Fibroblast of lung (primary cell): Measurements from ENCODE around the gene STAT4. TPM values are rescaled to one million over a fixed set of nuclear protein-coding genes. Genes with fewer than 3 reads are reported as not detected.

Source experiments
- DNase-seq, 2 donors: peaks; one replicate each; pipeline versions ENCODE4 v3.0.0 to v3.0.0-alpha.2; 2010; ENCODE audit warnings: low read depth in 2 of 2
- H2AFZ ChIP-seq: 2 replicates; pipeline ENCODE4 v1.5.1; 2012; ENCODE audit warnings: low read length, control low read depth, inconsistent platforms
- H3K27ac ChIP-seq: 2 replicates; pipeline ENCODE4 v1.5.1; 2011; ENCODE audit warnings: low read length, control low read depth; ENCODE audit not compliant: insufficient read depth
- H3K27me3 ChIP-seq: 2 replicates; pipeline ENCODE4 v1.5.1; 2011; ENCODE audit warnings: mild to moderate bottlenecking, low read length; ENCODE audit not compliant: control insufficient read depth, insufficient read depth
- H3K36me3 ChIP-seq: 2 replicates; pipeline ENCODE4 v1.5.1; 2011; ENCODE audit warnings: low read length; ENCODE audit not compliant: control insufficient read depth, insufficient read depth
- H3K4me1 ChIP-seq: 2 replicates; pipeline ENCODE4 v1.5.1; 2011; ENCODE audit warnings: low read length; ENCODE audit not compliant: control insufficient read depth, insufficient read depth; ENCODE audit errors: extremely low read depth
- H3K4me2 ChIP-seq: 2 replicates; pipeline ENCODE4 v1.5.1; 2011; ENCODE audit warnings: low read length, control low read depth; ENCODE audit not compliant: insufficient read depth; ENCODE audit errors: extremely low read depth
- H3K4me3 ChIP-seq, 4 experiments: fragments of 200-600 bp in 1 of 4; sonication (generic) in 1 of 4; replicated peaks in 1 of 4; 2 replicates each; pipeline ENCODE4 v1.5.1; 2011 to 2016; ENCODE audit warnings: low read length in 4 of 4, low read depth in 3 of 4, mild to moderate bottlenecking in 3 of 4, control low read depth in 2 of 4, inconsistent platforms in 1 of 4, mixed read lengths in 1 of 4; ENCODE audit not compliant: insufficient read depth in 1 of 4; ENCODE audit errors: control extremely low read depth in 1 of 4
- H3K79me2 ChIP-seq: 2 replicates; pipeline ENCODE4 v1.5.1; 2012; ENCODE audit warnings: mild to moderate bottlenecking, low read length, inconsistent platforms; ENCODE audit not compliant: control insufficient read depth, insufficient read depth
- H3K9ac ChIP-seq: 2 replicates; pipeline ENCODE4 v1.5.1; 2011; ENCODE audit warnings: mild to moderate bottlenecking, low read length, control low read depth; ENCODE audit not compliant: insufficient read depth
- H3K9me3 ChIP-seq: 2 replicates; pipeline ENCODE4 v1.5.1; 2012; ENCODE audit warnings: low read depth, low read length; ENCODE audit not compliant: control insufficient read depth, insufficient read depth
- H4K20me1 ChIP-seq: 2 replicates; pipeline ENCODE4 v1.5.1; 2011; ENCODE audit warnings: low read length; ENCODE audit not compliant: control insufficient read depth, insufficient read depth; ENCODE audit errors: extremely low read depth
- EZH2 ChIP-seq: IDR thresholded peaks from 2 replicates; pipeline ENCODE4 v1.5.1; 2012; ENCODE audit warnings: low read length, control low read depth, mild to moderate bottlenecking; ENCODE audit errors: missing control alignments
- polyA plus RNA-seq, 2 donors: library from polyadenylated mRNA; depleted of rRNA in 1 of 2; stranded (reverse) in 1 of 2; unstranded in 1 of 2; fragments of >200 nt; gene quantifications; 2 replicates each; pipeline ENCODE4 v1.2.1, GENCODE V29; 2011 to 2012; ENCODE audit warnings: missing spikeins in 1 of 2
- total RNA-seq: library from RNA; depleted of rRNA; stranded (reverse); fragments of >200 nt; gene quantifications from 2 replicates; pipeline ENCODE4 v1.2.1, GENCODE V29; 2014
- TF ChIP-seq, protein P1 (sequence below), 2 donors: IDR thresholded peaks in 1 of 2; conservative IDR thresholded peaks in 1 of 2; 1 replicate in 1 of 2; 2 replicates in 1 of 2; pipeline ENCODE4 v1.5.1; 2011 to 2012; ENCODE audit warnings: low read length in 2 of 2, control low read depth in 1 of 2, inconsistent platforms in 1 of 2, low read depth in 1 of 2, mild to moderate bottlenecking in 1 of 2

The STAT4 gene
- total and polyA plus RNA-seq, 2 donors (not counting 1 experiment from before 2014, with no cell fraction given): 0.66 to 1.2 TPM

DNA sequence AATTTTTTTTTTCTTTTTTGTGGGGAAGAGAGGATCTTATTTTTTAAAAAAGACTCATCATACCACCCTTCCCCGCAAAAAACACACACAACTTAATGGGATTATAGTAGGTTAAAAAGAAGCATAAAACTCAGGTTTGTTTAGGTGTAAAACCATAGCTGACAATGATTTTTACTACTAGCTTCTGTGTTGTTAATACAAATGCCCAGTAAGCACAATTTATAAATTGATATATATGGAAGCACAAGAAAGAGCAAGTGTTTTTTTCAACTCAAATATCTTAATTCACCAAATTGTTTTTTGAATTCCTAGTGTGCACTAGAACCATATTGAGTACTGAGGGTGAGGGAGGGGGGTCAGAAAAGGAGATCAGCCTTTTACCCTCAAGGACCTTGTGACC, 7.0 kb downstream of the STAT4 start:
- Histone ChIP-seq H3K4me1 (no peaks in the 10 kb centered on the region), H3K4me3 (no peak overlapping the region), H3K27ac (no peak overlapping the region), H3K9ac (no peak overlapping the region), H3K79me2 (no peaks in the 10 kb centered on the region), H3K27me3 (no peaks in the 10 kb centered on the region), H3K4me2 (no peak overlapping the region), H3K36me3 (no peaks in the 10 kb centered on the region), H3K9me3 (no peaks in the 10 kb centered on the region), H2AFZ (no peak overlapping the region), H4K20me1 (no peaks in the 10 kb centered on the region)
- no peak for DNase-seq
- no peak for TF ChIP-seq EZH2
- TF ChIP-seq, protein P1, sequence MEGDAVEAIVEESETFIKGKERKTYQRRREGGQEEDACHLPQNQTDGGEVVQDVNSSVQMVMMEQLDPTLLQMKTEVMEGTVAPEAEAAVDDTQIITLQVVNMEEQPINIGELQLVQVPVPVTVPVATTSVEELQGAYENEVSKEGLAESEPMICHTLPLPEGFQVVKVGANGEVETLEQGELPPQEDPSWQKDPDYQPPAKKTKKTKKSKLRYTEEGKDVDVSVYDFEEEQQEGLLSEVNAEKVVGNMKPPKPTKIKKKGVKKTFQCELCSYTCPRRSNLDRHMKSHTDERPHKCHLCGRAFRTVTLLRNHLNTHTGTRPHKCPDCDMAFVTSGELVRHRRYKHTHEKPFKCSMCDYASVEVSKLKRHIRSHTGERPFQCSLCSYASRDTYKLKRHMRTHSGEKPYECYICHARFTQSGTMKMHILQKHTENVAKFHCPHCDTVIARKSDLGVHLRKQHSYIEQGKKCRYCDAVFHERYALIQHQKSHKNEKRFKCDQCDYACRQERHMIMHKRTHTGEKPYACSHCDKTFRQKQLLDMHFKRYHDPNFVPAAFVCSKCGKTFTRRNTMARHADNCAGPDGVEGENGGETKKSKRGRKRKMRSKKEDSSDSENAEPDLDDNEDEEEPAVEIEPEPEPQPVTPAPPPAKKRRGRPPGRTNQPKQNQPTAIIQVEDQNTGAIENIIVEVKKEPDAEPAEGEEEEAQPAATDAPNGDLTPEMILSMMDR (conservative IDR thresholded peaks at IDR 0.05 in 1 of 2, IDR thresholded peaks at IDR 0.05 in 1 of 2; ENCODE audit: low read depth in 1 of 2, low read length in 2 of 2): no peak

- no peak overlapping the region for H2AFZ ChIP-seq
- H3K9me3 ChIP-seq: no peaks in the 10 kb centered on the region
- no peak overlapping the region for H3K4me2 ChIP-seq
- no peaks in the 10 kb centered on the region for H4K20me1 ChIP-seq
- H3K9ac ChIP-seq: no peak overlapping the region
- no peaks in the 10 kb centered on the region for H3K27me3 ChIP-seq
- no peak overlapping the region for H3K4me3 ChIP-seq
- H3K27ac ChIP-seq: no peak overlapping the region
- H3K4me1 ChIP-seq: no peaks in the 10 kb centered on the region
- H3K36me3 ChIP-seq: no peaks in the 10 kb centered on the region
- no peak for DNase-seq
- TF ChIP-seq, protein P1 (conservative IDR thresholded peaks at IDR 0.05 in 1 of 2, IDR thresholded peaks at IDR 0.05 in 1 of 2; ENCODE audit: low read depth in 1 of 2, low read length in 2 of 2): no peak
- no peak for TF ChIP-seq EZH2
- no peaks in the 10 kb centered on the region for H3K79me2 ChIP-seq
These were observed 21.9 kb downstream of the STAT4 start for GRCh38 chr2:191128911-191129304.

GRCh38 chr2:191128172-191128910, 22.5 kb downstream of the STAT4 start:
- H3K4me1 ChIP-seq: no peaks in the 10 kb centered on the region
- TF ChIP-seq EZH2: no peak
- TF ChIP-seq, protein P1 (conservative IDR thresholded peaks at IDR 0.05 in 1 of 2, IDR thresholded peaks at IDR 0.05 in 1 of 2; ENCODE audit: low read depth in 1 of 2, low read length in 2 of 2): no peak
- no peaks in the 10 kb centered on the region for H3K79me2 ChIP-seq
- no peak overlapping the region for H3K9ac ChIP-seq
- H3K27me3 ChIP-seq: no peaks in the 10 kb centered on the region
- H4K20me1 ChIP-seq: no peaks in the 10 kb centered on the region
- H3K9me3 ChIP-seq: no peaks in the 10 kb centered on the region
- no peak for DNase-seq
- H3K27ac ChIP-seq: no peak overlapping the region
- H3K36me3 ChIP-seq: no peaks in the 10 kb centered on the region
- no peak overlapping the region for H2AFZ ChIP-seq
- H3K4me3 ChIP-seq: no peak overlapping the region
- no peak overlapping the region for H3K4me2 ChIP-seq
